KBM-7 (cell line): ENCODE data around the gene LORICRIN.

Experiments used
- DNase-seq: peaks from one replicate; pipeline ENCODE4 v3.0.0-alpha.2; 2015
- in situ Hi-C: fragments of 300-500 bp; cut with MboI; formaldehyde crosslinking; loops from 2 replicates; pipeline ENCODE4 v1.14.3; 2020; ENCODE audit warnings: low sequenced_read_pairs, low pct_unique_long_range_greater_than_20kb, mixed read lengths

The LORICRIN gene

DNA sequence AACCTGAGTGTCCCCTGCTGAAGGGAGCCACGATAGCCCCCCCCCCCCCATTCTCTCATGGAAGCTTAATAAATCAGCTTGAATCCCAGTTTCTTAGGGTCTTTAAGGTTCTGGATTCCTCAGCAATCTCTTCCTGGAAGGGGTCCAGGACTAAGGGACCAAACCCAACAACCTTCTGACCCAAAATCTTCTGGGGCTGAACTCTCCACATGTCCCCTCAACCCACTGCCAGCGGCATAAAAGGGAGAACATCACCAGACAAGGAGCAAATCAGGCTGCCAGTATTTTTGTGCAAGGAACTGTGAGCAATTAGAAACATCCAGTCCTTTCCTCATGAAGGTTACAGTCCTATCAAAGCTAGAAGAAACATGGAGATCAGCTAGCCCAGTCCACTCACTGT lies 12.7 kb upstream of the LORICRIN start:
- no peak for DNase-seq
- in situ Hi-C loops, result no loop called here

DNA sequence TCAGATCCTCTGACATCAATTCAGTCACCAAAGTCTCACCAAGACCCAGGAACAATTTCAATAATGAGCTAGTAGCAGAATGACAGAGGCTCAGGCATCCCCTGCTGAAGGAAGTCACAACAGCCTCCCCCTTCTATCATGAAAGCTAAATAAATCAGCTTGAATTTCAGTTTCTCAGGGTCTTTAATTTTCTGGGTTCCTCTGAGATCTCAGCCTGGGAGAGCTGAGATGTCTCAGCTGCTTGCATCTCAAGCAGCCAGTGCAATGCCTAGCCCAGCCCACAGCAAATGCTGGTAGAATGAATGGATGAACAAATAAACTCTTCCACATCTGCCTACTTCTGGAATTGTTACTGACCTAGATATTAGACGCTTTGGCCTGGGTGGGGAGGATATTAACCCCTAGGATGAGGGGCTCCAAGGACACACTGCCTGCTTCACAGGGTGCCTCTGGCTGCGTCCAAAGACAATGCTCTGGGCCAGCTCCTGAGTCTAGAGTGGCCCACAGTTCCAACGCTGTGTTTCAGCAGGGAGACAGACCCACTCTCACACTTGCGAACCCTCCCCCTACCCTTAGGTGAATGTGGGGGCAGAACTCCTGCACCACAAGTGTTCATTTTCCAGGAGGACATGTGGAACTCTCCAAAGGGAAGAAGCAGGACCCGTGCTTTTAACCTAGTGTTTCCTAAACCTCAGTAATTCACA lies 11.2 kb upstream of the LORICRIN start:
- no peak for DNase-seq
- in situ Hi-C loops, result no loop called here

DNA sequence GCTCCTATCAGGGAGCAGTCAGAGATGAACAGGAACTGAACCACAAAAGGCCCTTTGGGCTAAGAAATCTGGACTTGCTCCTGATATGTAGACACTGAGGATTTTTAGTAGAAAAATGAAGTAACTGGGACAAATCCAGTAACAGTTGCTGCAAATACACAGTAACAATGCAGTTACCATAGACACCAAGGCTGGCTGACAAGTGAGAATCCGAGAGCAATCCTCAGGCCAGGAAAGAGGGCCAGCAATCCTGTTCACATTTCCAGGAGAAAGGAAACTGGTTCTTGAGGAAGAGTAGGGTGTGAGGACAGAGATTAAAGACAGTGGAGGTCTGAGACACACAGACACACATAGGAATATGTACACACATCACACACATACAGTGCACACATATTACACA lies 9.3 kb upstream of the LORICRIN start:
- in situ Hi-C loops, result no loop called here
- DNase-seq, result no peak

DNA sequence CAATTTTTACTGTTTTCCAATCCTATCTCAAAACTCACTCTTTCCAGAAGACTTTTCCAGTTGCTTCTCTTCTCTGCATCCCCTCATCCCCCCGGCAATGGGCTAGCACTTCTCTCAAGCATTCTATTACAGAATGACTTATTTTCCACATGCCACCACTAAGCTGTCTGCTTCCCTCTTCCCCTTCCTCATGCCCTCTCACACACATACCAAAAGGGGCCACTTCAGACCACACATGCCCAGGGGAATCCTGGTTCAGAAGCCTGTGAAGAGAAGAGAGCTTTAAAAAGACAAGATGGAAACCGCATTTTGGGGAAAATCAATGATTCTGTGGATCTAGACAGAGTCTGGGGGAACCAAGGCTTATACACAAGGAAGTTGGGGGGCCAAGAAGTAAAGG lies 8.4 kb upstream of the LORICRIN start:
- in situ Hi-C loops, result no loop called here
- DNase-seq, result no peak

DNA sequence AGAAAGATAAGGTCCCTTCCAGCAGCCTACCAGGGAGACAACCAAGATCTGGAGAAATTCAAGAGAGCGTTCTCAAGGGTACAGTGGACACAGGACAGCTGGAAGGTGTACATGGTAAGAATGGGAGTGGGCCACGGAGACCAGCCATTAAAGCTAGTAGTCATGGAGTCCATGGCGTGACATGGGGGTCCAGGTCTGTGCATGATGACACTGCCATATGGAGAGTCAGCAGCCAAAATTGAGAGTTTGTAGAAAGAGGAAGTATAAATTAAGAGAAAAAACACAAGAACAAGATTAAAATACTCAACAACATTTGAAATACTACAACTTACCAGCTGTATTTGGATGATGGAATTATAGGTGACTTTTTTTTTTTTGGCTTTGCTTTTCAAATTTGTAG lies 7.9 kb upstream of the LORICRIN start:
- in situ Hi-C loops, result no loop called here
- no peak for DNase-seq

DNA sequence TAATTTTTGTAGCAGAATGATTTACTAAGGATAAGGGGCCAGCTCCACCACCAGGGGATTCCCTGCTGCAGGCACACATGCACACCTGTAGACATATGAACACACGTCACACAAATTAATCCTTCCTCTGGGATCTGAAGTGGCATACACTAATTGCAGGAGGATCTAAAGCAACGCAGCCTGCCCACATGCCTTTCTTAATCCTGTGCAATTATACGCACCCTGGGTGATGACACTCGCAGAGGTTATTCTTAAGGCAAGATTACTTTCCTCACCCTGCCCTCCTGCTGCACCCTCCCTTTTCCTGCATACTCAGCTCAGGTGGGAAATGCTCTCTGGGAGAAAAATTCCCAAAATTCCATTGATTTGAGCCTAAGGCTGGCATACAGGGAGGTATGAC lies 7.5 kb upstream of the LORICRIN start:
- no peak for DNase-seq
- in situ Hi-C loops, result no loop called here

DNA sequence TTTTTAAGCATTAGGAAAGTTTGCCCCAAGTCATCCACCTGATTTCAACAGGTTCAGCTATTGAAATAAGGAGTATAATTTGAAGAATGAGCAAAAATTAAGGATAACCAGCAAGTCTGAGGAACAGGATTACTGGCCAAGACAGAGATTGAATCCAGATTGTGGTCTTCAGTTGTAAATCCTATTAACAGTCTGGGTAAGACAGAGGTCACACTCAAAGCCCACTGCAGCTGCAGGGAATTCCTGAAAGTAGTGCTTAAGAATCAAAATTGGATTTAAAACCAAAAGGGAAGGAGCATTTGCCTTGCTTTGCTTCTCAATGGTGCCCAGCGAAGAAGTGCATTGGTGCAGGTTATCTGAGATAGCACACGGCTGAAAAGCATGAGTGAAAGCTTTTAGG lies 6.4 kb upstream of the LORICRIN start:
- in situ Hi-C loops, result no loop called here
- DNase-seq, result no peak

DNA sequence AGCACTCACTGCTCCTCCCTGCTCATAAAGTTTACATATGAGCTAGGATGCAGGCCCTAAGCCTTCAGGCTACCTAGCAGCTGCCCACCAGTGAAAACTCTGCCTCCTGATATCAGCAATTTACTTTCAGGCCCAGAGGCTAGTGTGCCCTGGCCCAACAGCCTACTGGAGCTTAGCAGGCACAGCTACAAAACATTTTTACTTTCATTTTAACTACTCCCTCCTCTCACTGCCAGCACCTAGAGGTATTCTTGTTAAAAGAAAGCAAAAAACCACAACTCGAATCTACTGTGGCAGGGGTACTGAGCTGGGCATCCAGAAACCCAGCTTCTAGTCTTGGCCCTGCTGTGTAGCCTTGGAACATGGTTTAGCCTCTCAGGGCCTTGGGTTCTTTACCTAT lies 5.8 kb upstream of the LORICRIN start:
- in situ Hi-C loops, result no loop called here
- DNase-seq, result no peak

DNA sequence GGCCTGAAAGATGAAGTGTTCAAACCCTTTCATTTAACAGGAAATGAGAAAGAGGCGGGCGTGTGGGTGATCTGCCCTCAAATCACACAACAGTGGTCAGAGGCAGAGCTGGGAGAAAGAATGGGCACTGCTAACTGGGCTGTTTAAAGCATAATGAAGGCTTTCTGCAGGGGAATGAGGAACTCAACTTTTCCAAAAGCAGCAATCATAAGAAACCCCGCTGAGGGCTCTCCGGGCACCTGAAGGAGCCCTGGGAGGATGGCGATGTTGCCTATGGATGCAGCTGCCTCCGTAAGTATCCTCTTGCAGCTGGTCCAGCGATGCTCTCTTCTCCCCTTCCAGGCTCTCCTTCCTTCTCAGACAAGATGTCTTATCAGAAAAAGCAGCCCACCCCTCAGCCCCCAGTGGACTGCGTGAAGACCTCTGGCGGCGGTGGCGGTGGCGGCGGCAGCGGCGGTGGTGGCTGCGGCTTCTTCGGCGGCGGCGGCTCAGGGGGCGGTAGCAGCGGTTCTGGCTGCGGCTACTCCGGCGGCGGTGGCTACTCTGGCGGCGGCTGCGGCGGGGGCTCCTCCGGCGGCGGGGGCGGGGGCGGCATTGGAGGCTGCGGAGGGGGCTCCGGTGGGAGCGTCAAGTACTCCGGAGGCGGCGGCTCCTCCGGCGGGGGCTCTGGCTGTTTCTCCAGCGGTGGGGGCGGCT lies 1.2 kb downstream of the LORICRIN start:
- in situ Hi-C loops, result no loop called here
- DNase-seq, result peak; percentile 35

DNA sequence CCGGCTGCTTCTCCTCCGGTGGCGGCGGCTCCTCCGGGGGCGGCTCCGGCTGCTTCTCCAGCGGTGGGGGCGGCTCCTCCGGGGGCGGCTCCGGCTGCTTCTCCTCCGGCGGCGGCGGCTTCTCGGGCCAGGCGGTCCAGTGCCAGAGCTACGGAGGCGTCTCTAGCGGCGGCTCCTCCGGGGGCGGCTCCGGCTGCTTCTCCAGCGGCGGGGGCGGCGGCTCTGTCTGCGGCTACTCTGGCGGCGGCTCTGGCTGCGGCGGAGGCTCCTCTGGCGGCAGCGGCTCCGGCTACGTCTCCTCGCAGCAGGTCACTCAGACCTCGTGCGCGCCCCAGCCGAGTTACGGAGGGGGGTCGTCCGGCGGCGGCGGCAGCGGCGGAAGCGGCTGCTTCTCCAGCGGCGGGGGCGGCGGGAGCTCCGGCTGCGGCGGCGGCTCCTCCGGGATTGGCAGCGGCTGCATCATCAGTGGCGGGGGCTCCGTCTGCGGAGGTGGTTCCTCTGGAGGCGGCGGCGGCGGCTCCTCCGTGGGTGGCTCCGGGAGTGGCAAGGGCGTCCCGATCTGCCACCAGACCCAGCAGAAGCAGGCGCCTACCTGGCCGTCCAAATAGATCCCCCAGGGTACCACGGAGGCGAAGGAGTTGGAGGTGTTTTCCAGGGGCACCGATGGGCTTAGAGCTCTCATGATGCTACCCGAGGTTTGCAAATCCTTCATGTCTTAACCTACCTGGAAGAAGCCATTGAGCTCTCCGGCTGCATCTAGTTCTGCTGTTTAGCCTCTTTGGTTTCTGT lies 2.0 kb downstream of the LORICRIN start:
- in situ Hi-C loops, result no loop called here

DNA sequence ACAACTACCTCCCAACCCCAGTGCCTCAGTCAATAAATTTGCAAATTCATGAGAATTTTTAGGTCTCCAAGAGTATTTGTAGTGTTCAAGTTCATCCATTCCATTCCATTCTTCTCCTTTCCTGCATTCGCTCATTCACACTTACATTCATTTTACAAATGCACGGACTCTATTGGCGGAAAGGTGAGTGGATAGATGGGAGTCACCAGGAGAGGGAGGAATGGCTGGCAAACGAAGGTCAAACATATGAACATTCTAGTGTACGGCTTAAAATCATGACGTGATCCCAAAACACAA lies 2.5 kb downstream of the LORICRIN start:
- in situ Hi-C loops, result no loop called here
- no peak for DNase-seq

More for the DNA sequence above, 2.0 kb downstream of the LORICRIN start:
- peak; percentile 15 for DNase-seq

DNA sequence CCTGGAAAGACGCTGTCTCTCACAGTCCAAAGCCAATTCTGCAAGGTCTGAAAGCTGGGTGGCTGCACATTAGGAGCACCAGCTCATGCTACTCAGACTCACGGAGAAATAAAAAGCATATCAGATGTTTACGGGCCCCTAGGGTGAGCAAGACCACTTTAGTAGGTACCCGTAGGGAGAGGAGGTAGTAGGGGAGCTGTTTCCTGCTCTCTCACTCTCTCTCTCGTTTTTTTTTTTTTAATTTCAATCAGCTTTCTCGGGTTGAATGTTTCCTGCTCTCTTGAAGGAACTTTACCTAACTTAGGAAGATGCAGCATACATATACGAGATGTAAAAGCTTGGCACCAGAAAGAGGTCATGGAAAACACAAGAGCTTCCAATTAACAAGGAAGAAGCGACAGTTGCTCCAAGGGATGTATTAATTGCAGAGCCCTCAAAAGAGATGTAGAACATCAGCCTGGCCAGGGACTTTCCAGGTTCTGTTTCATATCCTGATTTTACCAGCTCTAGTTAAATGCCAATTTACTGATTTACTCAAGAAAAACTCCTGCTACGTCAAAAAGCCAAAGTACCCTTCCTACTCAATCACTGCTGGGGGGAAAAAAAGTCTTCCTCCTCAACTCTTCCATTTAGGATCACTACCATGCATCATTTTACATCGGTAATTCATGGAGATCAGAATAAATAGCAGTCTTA lies 3.1 kb downstream of the LORICRIN start:
- in situ Hi-C loops, result no loop called here
- no peak for DNase-seq

DNA sequence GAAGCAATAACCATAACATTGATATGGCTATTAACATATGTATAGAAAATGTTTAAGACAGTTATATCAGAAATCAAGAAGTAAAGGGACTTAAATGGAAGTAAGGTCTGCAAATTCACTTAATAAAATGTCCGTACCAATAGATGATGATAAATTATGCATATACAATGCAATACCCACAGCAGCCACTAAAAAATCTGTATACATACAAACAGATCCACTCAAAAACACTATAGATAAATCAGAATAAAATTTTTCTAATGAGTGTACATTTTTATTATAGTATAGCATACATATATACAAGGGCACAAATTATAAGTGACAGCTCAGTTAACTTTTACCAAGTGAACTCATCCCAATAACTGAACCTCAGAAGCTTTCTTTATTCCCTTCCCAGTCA lies 6.0 kb downstream of the LORICRIN start:
- in situ Hi-C loops, result no loop called here
- DNase-seq, result no peak

DNA sequence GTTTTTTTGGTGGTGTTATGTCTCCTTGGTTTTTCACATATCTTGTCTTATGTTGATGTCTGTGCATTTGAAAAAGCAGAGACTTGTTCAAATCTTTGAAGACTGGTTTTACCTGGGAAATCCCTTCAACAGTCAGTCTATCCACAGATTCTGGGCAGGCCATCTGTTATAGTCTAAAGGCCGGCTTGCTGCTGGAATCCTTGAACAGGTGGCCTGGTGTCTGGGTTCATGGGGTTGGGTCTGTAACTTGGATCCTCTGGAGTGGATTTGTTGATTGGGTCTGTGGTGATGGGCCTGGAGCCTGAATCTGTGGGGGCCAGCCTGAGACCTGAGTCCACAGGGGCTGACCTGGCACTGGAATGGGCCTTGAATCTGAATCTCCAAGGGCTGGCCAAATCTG lies 12.2 kb downstream of the LORICRIN start:
- no peak for DNase-seq
- in situ Hi-C loops, result no loop called here

DNA sequence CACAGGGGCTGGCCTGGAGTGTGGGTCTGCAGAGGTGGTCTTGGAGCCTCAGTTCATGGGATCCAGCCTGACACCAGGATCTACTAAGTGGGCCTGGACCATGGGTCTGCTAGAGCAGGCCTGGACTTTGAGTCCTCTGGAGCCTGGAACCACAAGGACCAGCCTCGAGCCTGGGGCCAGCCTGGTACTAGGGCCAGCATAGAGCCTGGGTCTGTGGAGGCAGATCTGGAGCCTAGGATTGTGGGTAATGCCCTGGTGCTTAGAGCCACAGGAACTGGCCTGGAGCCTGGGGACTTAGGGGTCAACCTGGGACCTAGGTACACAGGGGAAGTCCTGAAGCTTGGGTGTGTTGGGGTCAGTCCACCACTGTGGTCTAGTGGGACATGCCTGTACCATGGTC lies 12.7 kb downstream of the LORICRIN start:
- DNase-seq, result no peak
- in situ Hi-C loops, result no loop called here

DNA sequence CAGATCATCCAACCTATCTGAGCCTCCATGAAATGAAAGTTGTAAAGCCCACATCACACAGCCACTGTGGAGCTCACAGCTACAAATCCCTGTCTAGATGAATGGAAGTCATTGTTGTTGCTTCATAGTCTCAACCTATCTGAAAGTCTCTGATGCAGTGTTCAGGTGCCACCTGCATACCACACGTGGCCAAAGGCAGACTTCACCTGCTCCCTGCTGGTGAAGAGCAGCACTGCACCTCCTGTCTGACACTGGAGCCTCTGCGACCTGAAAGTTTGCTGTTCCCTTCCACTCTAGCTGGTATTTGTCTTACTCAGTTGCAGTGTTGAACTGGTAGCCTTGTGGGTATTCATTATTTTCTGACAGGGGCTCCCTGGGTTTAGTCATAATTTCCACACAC lies 18.4 kb downstream of the LORICRIN start:
- in situ Hi-C loops, result no loop called here
- no peak for DNase-seq

DNA sequence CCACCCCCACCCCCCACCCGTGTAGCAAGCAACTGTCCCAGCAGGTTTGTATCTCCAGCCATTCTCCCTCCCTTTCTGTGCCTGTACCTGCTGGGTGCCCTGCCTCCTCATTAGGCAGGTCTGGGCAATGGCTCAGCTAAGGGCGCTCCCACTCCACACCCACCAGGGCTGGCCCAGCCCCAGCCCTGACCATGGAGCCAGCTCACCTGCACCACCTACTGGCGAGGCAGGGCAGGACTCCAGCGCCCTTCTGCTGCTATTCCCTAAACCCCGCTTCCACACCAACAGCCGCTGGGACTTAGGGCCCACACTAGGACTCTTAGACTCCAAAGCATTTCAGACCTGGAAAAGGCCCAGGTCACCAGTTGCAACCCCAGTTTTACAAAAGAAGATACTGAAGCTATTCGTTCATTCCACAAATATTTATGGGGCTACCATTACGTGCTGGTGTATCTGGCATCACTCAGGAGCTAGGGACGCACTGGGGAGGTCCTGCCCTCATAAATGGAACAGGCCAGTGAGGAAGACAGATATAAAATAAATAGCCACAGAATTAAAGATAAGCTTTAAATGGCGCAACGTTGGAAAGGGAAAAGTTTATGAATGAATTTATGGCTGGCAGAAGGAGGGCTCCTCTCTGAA lies 29.3 kb downstream of the LORICRIN start:
- in situ Hi-C loops, result no loop called here
- DNase-seq, result peak; percentile 41

DNA sequence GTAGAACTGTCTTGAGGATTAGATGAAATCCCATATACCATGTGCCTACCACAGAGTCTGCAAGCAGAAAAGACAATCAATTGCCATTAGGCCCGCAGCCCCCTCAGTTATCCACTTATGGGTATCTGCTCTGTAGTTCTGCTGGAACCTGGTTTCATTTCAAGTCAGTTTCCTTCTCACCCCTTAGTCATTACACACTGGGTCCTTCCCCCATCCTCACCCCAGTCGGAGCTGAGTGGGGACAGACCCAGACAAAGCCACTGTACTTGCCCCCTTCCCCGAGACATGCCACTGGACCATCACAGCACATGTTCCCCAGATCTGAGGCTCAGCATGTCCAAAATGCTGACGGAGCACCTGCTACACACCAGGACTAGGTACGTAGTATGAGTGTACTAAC lies 32.0 kb downstream of the LORICRIN start:
- in situ Hi-C loops, result no loop called here
- no peak for DNase-seq

DNA sequence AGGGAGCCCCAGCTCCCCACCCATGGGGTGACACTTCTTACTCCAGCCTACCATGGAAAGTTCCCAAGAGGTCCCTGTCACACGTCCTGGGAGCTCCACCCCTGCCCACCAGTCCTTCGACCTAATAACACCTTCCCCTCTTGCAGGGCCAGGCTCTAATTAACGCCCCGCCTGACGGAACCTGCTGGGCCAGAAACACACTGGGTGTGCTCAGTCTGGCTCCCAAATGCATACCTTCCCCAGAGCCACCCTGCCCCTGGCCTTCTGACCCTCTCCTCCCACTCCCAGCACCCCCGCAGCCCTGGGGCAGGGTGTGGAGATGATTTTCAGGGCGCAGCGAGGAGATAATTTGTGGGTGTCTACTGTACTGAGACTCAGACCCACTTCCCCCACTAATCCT lies 32.7 kb downstream of the LORICRIN start:
- no peak for DNase-seq
- in situ Hi-C loops, result no loop called here
